Stimulated activated CD8-positive, alpha-beta memory T cell treated with anti-CD3 and anti-CD28 coated beads, Interleukin-7, amount 100 ng/mL, for 1 hour (primary cell): ENCODE data around the gene NPTXR.
A peak's percentile ranks its signal among the peaks of the same experiment; 100 is the strongest.

Source experiments
- DNase-seq, 2 donors: peaks; one replicate each; pipeline ENCODE4 v3.0.0-alpha.2; 2020; ENCODE audit warnings: low read depth in 2 of 2

Gene NPTXR

GRCh38 chr22:38799265-38800002 is 44.4 kb downstream of the NPTXR start:
- DNase-seq = no peak

GRCh38 chr22:38798496-38798895 is 45.3 kb downstream of the NPTXR start:
- DNase-seq = no peak

GRCh38 chr22:38796262-38796957 is 47.4 kb downstream of the NPTXR start:
- no peak for DNase-seq

GRCh38 chr22:38795569-38795968 is 48.3 kb downstream of the NPTXR start:
- no peak for DNase-seq

GRCh38 chr22:38793721-38794466 is 49.9 kb downstream of the NPTXR start, which contains the start of gene DNAL4:
Gene DNAL4, minus strand, starts transcription at chr22:38794143. Its CDS starts 11,412 bp downstream, at chr22:38782731.
- DNase-seq = peak; percentile 75 to 82

- no peak for DNase-seq
These were observed 50.5 kb downstream of the NPTXR start for GRCh38 chr22:38793317-38793716.

- no peak for DNase-seq
These were observed 51.0 kb downstream of the NPTXR start for GRCh38 chr22:38792833-38793232.

GRCh38 chr22:38789606-38790005 is 54.2 kb downstream of the NPTXR start:
- DNase-seq = no peak

GRCh38 chr22:38788846-38789245 is 55.0 kb downstream of the NPTXR start:
- DNase-seq = no peak

GRCh38 chr22:38788021-38788816 is 55.6 kb downstream of the NPTXR start:
- DNase-seq = no peak

GRCh38 chr22:38786631-38787030 is 57.2 kb downstream of the NPTXR start:
- DNase-seq = no peak

- no peak for DNase-seq
These were observed 59.0 kb downstream of the NPTXR start for GRCh38 chr22:38784856-38785255.

GRCh38 chr22:38784035-38784434 is 59.8 kb downstream of the NPTXR start:
- DNase-seq = no peak

- DNase-seq = no peak
These were observed 60.7 kb downstream of the NPTXR start for GRCh38 chr22:38783095-38783615.

- DNase-seq = no peak
These were observed 61.3 kb downstream of the NPTXR start for GRCh38 chr22:38782402-38783094.

- no peak for DNase-seq
These were observed 62.8 kb downstream of the NPTXR start for GRCh38 chr22:38781033-38781432.

GRCh38 chr22:38777087-38777671 is 66.6 kb downstream of the NPTXR start:
- no peak for DNase-seq

GRCh38 chr22:38776086-38776485 is 67.7 kb downstream of the NPTXR start:
- DNase-seq = no peak

GRCh38 chr22:38775656-38776055 is 68.2 kb downstream of the NPTXR start:
- no peak for DNase-seq

- no peak for DNase-seq
These were observed 69.2 kb downstream of the NPTXR start for GRCh38 chr22:38774496-38775166.
